C1 segment of cervical spinal cord (tissue), 14 donors: ENCODE data around the gene ALOX15B.
"Not testable (repeated sequence)": the region's sequence is repeated elsewhere in the genome, so short reads cannot be mapped to it uniquely, and the experiment has no call there.

Source experiments
- DNase-seq, 14 donors: peaks; one replicate each; lab custom pipeline; 2025; lab: John Stamatoyannopoulos, UW

The ALOX15B gene

DNA sequence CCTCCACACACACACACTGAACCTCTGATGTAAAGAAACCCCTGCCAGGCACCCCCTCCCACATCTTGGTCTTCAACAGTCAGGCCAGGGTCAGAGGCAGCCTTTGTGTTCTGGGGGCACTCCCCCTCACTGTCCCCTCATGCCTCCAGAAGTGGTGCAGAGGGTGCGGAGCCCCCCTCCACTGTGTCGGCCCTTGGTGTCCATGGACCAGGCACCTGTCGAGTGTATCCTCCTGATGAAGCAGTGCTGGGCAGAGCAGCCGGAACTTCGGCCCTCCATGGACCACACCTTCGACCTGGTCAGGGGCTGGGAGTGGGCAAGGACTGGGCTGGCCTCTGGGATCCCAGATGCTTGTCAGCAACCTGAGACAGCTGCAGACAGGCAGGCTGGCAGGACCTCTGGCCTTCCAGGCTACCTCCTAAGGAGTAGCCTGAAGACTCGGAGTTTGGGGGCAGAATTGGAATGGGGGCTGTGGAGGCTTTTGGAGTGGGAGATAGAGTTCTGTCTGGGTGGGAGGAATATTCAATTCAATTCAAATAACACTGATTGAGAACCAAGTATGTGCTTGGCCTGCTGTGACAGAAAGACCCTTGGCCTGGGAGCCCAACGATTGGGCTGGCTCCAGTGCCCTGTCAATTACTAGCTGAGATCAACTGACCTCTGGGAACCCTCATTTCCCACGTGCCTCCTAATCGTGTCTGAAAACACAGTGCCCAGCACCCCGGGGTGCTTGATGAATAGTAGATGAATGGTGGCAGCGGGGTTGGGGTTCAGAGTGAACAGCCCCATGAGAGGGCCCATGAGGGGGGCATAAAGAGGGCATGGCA lies 24.9 kb upstream of the ALOX15B start:
- DNase-seq: no peak

DNA sequence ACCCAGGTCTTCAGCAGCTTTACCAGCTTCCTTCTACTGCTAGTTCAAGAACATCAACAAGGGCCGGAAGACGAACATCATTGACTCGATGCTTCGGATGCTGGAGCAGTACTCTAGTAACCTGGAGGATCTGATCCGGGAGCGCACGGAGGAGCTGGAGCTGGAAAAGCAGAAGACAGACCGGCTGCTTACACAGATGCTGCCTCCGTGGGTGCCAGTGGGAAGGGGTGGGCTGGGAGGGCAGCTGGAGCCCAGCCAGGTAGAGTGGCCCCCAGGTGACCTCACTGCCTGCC lies 24.4 kb upstream of the ALOX15B start:
- no peak for DNase-seq

DNA sequence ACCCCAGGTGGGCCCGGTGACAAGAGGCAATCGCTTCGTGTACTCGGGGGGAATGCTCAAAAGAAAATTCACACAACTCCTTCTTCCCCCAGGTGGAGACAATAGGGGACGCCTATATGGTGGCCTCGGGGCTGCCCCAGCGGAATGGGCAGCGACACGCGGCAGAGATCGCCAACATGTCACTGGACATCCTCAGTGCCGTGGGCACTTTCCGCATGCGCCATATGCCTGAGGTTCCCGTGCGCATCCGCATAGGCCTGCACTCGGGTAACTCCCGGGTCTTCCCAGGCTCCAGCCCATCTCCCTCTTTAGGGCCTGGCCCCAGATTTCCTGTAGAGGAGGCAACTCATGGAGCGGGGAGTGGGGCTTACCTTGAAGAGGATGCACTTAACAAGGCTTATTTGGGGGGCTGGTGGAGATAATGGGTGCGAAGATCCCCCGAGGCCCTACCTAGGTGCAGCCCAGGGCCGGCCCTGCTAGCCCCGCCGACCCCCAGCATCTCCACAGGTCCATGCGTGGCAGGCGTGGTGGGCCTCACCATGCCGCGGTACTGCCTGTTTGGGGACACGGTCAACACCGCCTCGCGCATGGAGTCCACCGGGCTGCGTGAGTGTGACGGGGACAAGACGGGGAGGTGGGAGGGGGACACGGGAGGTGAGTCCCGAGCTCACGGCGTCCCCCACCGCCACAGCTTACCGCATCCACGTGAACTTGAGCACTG lies 23.5 kb upstream of the ALOX15B start:
- DNase-seq: no peak

DNA sequence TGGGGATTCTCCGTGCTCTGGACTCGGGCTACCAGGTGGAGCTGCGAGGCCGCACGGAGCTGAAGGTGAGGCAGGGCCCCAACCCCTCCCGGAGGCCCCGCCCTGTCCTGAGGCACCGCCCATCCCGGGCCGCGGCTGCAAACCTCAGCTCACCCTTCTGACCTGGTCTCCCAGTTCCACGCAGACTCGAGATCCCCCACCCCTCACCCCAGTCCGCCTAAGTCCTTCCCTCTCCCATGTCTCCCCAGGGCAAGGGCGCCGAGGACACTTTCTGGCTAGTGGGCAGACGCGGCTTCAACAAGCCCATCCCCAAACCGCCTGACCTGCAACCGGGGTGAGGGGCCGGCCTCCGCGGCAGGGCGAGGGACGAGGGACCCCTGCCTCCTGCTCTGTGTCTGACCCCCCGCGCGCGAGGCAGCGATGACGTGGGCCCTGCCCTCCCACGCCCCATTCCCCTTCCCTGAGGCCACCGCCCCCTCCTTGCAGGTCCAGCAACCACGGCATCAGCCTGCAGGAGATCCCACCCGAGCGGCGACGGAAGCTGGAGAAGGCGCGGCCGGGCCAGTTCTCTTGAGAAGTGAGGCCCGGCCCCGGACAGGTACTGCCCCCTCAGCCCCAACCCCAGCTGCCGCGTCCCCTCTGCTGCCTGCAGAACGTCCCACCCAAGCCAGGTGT lies 22.8 kb upstream of the ALOX15B start:
- DNase-seq: no peak

DNA sequence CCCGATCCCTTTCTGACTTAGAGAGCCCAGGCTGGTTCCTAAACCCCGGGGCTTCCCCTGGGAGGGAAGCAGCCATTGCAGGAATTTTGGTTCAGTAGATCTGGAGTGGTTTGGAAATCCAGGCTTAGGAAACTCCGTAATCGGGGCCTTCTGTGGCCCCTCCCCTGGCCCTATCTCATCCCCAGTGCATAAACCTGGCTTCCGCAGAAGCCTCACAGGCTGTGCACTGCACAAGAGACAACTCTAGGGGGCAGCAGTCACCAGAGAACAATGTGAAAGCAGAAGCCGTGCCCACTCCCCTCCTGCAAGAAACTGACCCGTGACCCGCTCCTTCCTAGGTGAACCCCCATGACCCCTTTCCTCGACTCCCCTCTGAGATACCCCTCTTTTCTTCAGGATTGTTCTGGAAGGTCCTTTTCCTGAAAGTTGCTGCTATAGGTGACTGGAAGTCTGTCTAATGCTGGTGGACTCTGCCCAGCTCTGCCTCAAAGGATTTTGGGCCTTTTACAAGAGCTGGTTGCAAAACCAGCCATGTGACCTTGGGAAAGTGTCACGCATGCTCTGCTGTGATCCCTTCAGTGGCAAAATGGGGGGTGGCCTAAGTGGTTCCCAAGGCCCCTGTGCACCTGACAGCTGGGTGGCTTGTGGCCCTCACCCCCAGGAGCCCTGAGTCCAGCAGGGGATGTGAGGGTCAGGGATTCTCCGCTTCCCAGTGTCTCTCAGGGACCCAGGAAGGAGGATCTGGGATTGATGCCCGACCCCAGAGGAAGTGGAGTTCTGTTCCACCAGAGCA lies 22.0 kb upstream of the ALOX15B start:
- peak in 4 of 14 donors; percentile 13 to 27 (median 20) for DNase-seq

DNA sequence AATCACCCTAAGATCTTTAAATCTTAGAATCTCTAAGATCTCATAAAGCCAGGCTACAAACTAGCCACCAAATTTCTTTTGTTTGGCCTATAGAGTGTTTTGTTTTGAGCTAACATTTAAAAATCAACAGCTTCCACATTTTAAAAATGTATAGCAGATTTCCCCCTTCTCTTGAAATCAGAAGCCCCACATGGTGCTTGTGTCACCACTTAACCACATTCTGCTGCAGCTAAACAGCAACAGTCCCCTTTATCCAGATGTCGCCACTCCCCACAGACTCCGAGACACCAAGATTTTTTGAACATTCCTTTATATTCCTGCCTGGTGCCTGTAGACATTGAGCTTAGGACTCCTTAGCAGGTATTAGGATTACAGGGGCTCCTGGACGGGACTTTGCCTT lies 20.4 kb upstream of the ALOX15B start:
- no peak for DNase-seq

DNA sequence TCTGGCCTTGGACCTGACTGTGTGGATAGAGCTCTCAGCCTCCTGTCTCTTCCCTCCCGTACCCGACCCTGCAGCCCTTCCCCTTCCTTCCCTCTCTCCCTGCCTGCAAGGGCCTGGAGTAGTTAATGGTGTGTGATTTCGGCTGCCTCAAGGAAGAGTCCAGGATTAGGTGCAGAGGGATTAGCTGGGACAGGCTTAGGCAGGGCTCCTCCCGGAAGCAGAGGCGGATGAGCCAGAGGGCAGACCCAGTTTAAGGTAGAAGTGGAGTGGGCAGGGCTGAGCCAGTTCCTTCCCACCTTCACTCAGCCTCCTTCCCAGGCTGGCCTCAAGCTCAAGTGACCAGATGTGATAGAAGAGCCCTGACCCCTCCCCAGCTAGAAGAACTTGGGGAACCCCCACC lies 19.7 kb upstream of the ALOX15B start:
- no peak for DNase-seq

DNA sequence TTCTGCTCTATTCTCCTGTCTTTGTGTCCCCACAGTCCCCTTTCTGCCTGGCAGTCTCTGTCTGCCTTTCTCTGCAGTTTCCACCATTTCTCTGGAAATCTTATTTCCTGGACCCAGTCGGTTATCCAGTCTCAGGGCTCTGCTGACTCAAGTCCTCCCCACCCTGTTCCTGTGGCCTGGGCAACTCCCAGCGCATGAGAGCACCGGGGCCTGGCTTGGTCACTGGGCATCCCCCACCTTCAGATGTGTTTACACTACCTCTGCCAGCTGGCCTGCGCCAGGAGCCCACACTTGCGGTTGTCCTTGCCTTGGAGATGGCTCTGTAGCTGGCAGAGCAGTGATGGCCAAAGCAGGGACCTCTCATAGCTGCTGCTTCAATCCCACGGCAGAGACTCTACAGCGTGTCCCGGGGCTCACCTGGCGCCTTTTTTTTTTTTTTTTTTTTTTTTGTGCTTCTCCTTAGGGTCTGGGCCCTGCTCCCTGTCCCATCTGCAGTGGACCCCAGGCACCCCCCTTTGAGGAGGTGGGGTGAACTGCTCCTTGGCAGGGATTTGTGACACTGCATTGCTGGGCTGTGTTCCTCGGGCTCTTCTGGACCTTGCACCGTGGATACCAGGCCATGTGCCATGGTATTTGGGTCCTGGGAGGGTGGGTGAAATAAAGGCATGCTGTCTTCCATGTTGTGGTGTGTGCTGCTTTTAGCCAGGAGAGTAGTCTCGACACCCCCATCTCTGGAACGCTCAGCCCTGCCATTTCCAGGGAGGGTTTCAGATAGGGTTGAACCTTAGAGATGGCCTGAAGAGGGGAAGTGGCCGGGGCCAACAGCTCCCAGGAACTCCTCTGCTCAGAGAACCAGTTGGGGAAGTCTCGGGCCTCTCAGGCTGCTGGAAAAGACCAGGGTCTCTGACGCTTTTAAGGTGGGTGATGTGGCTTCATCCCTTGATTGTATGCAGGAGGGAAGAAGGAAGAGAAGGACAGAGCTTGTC lies 18.9 kb upstream of the ALOX15B start:
- DNase-seq: peak in 2 of 14 donors; percentile 44 to 50

DNA sequence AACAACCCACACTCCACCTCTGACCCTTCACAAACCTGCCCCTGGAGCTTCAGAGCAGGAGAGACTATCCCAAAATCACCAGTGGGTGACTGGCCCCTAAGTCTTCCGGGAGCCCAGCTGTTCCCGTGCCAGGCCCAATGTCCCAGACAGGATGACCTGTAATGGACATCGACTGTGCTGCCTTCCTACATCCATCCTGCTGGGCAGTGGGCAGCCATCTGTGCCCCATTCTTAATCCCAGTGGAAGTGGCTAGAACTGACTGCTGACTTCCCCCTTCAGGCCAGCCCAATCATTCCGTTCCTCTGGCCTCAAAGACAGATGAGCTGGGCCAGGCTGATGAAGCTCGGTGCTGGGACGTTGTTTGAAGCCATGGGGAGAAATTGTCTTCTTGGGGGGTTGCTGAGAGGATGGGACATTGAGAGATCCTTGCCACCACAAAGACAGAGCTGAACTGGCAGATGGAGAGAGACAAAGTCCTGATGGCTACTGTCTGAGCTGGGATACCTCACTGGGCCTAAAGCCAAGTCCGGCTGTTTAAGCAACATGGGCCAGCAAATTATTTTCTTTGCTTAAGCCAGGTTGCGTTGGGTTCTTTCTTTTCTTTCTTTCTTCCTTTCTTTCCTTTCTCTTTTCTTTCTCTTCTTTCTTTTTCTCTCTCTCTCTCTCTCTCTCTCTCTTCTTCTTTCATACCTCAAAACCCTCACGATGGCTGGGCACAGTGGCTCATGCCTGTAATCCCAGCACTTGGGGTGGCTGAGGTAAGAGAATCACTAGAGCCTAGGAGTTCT lies 17.9 kb upstream of the ALOX15B start:
- DNase-seq: no peak

DNA sequence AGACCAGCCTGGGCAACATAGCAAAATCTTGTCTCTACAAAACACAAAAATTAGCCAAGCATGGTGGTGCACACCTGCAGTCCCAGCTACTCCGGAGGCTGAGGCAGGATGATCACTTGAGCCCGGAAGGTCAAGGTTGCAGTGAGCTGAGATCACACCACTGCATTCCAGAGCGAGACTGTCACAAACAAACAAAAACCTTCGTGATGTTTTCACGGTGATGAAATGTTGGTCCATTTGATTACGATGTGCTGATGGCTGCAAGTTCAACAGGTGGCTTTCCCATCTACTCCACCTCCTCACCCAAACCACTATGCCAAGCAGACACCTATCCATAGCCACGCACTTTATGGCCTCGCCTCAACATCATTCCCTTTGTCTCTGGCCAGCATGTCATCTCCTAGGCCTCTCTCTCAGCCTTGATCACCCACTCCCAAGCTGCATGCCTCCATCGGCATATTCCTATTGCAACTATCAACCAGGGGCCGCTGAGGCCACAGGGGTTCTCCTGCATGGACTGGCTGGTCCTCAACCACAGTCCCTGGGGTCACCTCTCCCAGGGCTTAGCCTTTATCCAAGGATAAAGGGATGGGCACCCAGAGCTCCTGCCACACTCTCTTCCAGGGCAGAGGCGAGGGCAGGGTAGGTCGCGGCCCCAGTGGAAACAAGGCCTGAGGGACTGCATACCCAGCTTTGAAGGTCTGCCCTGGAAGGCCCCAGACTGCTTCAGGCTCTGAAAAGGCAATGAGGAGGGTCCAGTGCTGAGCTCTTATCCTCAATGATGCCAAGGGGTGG lies 17.1 kb upstream of the ALOX15B start:
- no peak for DNase-seq

DNA sequence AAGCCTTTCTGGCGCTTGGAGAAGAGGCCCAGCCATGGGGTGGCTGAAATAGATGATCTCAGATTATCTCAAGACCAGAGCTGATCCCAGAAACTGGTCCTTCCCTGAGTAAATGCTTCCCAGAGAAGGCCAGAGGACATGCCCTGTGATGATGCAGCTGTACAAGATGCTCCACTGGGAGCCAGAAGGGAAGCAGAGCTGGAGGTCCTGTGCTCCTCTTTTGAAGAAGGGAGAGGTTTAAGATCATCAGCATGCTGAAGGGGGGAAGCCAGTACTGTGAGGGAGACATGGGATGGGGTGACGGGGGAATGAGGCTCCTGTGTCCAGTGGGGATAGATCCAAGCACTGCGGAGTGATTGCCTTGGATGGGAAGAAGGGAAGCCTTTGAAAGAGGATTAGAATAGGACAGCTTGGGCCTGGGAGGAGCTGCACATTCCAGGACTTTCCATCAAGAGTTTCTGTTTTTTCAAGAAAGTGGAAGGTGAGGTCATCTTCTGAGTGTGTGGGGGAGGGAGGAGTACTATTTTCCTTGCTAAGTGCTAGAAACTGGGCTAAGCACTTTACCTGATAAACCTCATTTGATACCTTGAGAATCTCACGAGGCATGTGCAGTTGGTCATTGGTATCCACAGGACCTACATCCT lies 16.4 kb upstream of the ALOX15B start:
- DNase-seq: no peak

DNA sequence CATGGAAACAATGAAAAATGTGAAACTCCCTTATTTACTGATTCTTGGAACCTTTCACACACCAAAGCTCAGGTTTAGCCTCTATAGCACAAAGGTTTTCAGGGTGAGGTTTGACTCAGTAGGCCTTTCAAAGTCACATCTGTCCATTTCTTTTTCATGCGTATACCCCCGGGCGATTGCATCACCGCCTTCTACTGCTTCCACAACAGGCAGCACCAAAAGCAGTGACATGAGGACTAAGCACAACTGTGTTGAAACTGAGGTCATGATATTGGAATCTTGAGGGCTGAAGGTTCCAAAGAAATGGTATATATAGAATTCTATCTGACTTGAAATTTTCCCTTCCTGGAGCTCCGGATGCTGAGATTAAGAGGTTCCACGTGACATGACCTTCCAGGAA lies 14.7 kb upstream of the ALOX15B start:
- DNase-seq: not testable (repeated sequence)

DNA sequence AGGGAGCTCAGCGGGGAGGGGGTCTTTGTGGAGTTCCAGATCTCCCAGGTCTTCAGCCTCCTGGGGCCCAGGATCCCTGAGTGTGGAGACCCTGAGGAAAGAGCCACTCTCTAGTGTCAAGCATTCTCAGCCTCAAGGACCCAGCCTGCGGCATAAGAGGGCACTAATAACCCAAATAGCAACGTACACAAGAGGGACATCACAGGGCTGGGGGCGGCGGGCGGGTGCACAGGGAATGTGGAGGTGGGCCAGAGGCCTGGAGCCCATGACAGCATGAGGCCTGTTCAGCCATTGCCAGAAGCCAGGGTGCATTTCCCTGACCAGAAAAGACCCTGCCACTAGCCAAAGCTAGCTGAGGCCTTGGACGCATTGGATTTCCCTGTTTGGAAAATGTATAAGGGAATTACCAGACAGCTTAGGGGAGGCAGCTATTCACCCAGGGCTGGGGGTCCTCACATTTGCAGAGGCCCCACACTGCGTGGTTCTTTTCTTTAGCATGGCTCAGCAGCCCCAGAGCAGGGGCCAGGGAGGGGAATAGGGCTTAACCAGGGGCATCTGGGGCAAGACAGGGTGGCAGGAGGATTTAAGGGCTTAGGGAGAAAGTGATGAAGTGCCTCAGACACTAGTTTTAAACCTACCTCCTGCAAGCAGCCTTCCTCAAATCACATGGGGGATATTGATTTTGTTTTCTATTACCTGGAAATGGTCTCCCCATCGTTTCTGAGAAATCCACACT lies 13.5 kb upstream of the ALOX15B start:
- no peak for DNase-seq

DNA sequence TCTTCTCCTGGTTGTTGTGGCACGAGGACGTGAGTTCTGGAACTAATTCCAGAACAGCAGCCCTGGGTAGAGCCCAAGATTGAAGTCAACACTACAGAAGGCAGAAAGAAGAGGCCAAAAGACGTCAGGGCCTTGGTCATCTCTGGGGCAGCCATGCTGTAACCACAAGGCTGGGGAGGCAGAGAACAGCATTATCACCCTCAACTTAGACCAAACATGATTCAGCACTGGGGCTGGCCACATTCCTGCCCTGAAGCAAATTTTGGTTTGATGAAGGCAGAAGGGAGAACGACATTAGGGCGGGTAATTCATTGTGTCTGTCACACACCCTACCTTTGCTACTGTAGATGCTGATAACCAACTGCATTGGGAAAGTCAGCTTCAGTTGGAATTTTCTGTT lies 9.7 kb upstream of the ALOX15B start:
- DNase-seq: no peak

DNA sequence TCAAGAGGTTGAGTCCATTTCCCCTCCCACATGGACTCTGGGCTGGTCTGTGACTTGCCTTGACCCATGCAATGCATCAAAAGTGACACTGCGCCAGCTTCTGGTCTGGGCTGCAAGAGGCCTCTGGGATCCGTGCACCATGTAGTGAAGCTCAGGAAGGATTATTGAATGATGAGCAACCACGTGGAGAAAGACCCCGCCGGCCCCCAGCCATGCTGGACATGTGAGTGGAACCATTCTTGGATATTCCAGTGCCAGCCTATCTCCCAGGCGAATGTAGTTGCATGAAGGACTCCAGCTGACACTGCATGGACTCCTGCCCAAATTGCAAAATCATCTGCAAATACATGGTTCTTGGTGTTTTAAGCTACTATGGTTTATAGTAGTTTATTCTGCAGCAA lies 7.6 kb upstream of the ALOX15B start:
- DNase-seq: no peak

DNA sequence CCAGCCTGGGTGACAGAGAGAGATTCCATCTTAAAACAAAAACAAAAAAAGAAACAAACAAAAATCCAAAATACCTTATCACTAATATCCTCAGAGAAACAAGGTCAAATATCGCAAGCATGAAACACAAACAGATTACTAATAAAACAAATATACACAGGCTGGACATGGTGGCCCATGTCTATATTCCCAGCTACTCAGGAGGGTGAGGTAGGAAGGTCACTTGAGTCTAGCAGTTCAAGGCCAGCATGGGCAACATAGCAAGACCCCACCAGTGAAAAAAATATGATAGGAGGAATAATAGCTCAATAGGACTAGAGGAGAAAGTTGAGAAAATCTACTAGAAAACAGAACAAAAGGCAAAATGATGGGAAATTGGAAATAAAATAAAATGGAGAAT lies 6.9 kb upstream of the ALOX15B start:
- no peak for DNase-seq

DNA sequence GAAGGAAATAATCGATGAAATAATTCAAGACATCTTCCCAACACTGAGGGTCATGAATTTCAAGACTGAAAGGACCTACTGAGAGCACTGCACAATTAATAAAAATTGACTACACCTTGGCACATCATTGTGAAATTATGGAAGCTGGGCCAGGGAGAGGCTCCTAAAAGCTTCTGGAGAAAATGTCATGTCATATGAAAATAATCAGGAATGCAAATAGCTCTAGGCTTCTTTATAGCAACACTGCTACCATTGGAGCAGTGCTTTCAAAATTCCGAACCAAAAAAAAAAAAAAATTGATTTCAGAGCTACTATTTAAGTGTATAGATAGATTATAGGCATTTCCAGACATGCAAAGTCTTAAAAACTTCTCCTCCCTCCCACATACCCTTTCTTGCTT lies 6.4 kb upstream of the ALOX15B start:
- no peak for DNase-seq

DNA sequence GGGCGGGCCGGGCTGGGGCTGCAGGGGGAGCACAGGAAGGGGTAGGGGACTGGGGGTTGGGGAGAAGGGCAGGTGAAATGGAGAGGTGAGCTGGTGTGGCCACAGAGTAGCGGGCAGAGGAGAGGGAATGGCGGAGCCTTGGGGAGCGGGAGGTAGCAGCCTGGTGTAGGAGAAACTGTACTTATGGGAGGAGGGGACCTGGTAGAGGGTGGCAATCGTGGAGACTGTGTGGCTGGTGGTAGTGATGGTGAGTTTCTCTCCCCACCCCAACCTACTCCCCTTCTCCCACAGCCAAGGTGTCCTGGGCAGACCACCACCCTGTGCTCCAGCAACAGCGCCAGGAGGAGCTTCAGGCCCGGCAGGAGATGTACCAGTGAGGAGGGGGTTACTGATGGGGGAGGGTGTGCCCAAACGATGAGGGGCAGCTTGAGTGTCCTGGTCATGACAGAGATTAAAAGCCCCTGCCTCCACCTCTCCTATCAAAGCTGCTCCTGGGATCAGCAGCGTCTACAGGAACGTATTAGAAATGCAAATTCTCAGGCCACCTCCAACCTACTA lies 831 bp downstream of the ALOX15B start:
- DNase-seq: no peak
